Measurements from ENCODE around the gene EPAS1.

The EPAS1 gene

GRCh38 chr2:46342566-46343315 is 45.5 kb downstream of the EPAS1 start:
- DNase-seq = no peak

DNA sequence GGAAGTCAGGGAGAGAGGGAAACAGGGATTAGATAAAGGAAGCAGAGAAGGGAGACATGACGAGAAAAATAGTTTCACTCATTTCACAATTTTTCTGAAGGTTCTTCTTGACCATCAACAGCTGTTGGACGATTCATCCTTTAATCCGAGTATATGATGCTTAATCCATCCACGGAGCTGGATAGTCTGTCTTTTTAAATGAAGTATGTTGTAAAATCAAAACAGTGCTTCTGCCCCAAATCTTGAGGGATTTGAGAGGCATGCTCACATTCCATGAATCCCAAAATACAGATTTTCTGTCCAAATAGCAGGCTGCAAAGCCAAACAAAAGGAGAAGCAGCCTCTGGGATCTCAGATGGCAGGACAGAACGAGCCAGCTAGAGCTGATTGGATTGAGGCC is 47.5 kb downstream of the EPAS1 start:
- no peak for DNase-seq

- DNase-seq = no peak
Measured at GRCh38 chr2:46345775-46346174, 48.6 kb downstream of the EPAS1 start.

DNA sequence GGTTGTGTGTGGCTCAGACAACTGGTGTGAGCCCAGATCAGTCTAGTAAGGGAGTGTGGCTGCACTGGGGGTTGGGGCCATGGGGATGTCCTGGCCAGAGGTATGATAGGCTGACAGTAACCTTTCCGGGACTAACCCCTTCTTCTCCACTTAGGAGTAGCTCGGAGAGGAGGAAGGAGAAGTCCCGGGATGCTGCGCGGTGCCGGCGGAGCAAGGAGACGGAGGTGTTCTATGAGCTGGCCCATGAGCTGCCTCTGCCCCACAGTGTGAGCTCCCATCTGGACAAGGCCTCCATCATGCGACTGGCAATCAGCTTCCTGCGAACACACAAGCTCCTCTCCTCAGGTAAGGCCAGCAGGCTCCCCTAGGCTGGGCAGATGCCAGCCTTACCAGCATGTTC is 49.5 kb downstream of the EPAS1 start:
- no peak for DNase-seq

- no peak for DNase-seq
Measured at GRCh38 chr2:46347648-46348280, 50.6 kb downstream of the EPAS1 start.

- DNase-seq = no peak
Measured at GRCh38 chr2:46349115-46349547, 51.9 kb downstream of the EPAS1 start.

GRCh38 chr2:46350029-46350689 is 53.0 kb downstream of the EPAS1 start:
- no peak for DNase-seq

DNA sequence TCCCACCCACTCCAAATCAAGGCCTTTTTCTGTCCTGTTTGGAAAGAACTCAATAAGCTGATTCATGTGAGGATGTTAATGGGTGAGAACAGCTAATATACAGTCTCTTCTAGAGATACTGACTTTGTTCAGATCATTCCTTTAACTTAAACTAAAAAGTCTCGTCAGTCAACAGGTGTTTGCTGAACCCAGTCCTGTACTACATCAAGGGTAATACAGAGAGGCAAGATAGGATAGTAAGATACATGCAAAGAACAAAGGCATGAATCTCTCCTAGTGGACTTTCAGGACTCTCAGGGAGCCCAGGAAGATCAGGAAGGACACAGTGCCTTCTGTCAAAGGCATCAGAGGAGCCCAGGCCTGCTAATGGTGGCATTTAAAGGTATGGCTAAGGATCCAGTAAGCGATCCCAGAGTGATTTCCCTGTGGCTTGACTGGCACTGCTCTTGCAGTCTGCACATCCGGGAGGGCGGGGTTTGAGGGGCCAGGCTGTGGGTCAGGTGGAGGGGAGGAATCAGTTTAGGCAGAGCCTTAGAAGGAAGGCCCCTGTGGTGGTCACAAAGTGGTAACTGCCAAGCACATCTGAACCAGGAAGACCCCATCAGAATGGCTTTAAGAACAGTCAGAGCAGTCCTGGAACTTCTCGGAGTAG is 54.0 kb downstream of the EPAS1 start:
- DNase-seq = no peak

- DNase-seq = peak; percentile 71
Measured at GRCh38 chr2:46351750-46352138, 54.5 kb downstream of the EPAS1 start.

DNA sequence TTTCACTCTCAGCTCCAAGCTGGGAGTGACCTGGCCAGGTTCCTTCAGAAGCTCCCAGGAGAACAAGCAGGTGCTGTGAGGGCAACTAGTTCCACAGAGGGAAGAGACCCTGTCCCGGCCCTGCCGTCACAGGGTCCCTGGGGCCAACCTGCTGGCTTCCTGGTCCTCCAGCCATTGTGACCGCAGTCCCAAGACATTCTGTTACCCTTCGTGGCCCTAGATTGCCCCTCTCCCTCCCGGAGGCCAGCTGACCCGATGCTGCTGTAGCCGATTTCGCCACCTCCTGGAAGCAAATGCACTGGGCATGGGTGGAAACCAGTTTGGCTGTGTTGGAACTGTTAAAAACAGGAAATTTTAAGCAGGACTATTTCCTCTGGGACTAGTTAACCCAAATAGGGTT is 55.4 kb downstream of the EPAS1 start:
- no peak for DNase-seq

DNA sequence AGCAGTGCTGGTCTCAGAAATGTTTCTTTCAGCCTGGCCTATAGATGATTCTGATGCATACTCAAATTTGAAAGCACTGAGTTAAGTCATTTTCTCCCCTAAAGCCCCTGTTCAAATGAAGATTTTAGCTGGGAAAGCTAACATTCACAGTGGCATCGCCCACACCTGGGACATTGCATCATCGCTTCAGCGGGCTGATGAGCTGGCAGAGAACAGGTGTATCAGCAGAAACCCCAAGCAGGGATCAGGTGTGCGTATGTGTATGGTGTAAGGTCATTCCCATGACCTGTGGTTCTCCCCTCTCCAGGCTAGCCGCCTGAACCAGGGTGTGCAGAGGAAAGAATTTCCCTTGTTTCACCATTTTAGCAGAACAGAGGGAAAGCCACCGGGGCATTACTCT is 56.3 kb downstream of the EPAS1 start:
- no peak for DNase-seq

GRCh38 chr2:46355756-46356155 is 58.5 kb downstream of the EPAS1 start:
- DNase-seq = no peak

DNA sequence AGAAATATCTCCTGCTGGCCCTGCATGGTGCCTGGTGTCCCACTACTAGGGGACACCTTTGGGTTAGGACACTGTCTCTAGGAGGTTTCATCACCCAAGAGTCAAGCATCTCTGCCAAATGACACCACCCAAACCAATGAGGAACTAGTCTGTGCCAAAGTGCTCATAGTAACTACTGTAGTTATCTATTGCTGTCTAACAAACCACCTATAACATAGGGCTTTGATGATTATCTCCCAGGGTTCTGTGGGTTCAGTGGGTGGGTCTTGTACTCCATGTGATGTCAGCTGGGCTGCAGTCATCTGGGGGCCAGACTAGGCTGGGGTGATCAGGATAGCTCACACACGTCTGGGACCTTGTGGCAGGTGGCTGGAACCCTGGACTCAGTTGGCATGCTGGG is 59.8 kb downstream of the EPAS1 start:
- no peak for DNase-seq

GRCh38 chr2:46358713-46359112 is 61.5 kb downstream of the EPAS1 start:
- no peak for DNase-seq

DNA sequence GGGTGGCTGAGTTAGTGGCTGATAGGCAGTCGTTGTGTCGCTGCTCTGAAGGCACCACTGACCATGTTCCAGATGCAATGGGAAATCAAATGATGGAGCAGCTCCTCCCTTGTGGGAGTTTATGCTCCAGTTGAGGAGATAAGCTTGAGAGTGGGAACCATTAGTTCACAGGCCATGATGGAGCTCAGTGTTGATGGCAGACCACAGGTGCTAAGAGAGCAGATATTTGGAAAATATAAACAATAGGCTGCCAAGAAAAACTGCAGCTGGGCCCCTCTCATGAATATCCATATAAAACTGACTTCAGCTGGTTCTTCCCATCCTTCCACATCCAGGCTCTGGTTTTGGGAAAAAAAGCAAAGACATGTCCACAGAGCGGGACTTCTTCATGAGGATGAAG is 63.1 kb downstream of the EPAS1 start:
- no peak for DNase-seq

GRCh38 chr2:46361920-46362666 is 64.9 kb downstream of the EPAS1 start:
- DNase-seq = no peak

DNA sequence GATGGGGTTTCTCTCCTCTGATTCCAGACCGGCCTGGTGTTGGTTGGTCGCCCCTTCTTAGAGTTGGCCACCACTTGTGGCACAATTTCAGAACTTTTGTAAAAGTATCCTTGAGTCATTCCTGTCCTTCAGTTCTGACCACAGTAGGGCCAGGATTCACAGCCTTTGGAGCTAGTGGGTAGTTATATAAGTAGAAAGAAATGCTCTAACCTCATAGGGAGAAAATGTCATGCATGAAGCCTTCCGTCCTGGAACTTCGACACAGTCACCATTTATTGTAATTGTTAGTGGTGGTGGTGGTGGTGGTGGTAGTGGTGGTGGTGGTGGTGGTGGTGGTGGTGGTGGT is 65.4 kb downstream of the EPAS1 start:
- no peak for DNase-seq

DNA sequence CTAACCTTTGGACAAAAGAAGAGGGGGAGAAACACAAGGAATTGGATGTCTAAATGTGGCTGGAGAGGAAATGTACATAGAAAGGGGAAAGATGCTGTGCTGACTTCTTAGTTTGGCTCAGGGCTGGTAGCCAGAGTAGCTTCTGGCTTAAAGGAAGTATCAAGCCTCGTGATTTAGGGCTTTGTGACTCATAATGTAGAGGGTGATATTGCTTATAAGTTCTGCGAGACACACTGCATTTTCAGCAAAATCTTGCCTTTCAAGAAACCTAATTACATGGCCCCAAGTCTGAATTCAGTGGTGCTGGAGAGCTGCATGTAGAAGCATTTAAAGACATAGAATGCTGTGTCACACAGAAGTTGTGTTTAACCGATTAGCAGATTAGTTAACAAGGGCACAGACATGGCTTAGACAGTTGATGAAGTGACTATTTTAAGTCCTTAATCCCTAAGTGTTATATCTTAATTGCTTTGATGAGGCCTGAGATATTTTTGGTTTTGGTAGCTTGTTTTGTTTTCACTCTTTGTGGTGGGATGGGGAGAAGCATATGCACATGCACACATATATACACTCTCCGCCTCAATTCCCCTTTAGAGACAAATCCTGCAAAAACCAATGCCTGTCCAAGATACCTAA is 66.4 kb downstream of the EPAS1 start:
- no peak for DNase-seq

- no peak for DNase-seq
Measured at GRCh38 chr2:46364797-46365457, 67.7 kb downstream of the EPAS1 start.

DNA sequence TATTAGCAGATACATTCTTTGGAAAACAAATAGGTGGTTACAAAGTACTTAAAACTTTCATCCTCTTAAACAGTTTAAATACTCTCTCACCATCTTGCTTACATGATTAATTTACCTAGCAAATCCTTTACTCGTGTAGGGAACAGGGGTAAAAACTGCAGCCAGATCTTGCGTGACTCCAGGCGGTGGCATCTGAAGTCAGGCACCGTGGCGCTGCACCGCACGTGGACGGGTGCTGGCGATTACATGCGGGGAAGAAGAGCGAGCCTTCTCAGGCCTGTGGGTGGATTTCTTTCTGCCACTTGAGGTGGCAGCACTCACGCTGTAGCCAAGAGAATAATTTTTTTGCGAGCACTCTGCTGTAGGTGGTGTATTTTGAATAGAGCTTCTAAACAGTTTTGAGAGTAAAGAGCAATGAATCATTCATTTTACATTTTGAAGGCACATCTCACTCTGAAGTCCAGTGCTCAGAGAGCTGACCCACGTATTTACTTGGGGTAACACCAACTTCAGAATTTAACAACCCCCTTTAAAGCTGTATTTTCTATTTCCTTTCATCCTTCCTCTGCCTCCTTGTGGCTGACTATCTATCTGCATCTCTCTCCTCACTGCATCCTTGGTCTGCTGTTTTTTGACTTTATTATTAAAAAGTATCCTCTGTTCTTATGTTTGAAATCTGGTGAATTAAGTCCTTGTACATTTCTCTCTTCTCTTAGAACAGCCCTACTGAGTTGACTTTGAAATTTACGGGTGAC is 68.9 kb downstream of the EPAS1 start:
- DNase-seq = no peak

- DNase-seq = no peak
Measured at GRCh38 chr2:46366668-46367052, 69.5 kb downstream of the EPAS1 start.

Measured in CD4-positive, alpha-beta T cell treated with Interleukin-15 for 1 hour (primary cell).